A673 (cell line): ENCODE results near the gene UFC1. TPM values are rescaled to one million over a fixed set of nuclear protein-coding genes. Genes with fewer than 3 reads are reported as not detected.

Experiments used
- BruUV-seq: library from RNA; stranded (reverse); fragments of 400-500 nt; replicated peaks from 2 replicates; lab custom pipeline; 2021; lab: Mats Ljungman, UMichigan
- CTCF ChIA-PET: fragments of 300-600 bp; sonication (Branson Sonifier 250); formaldehyde crosslinking; loops from one replicate; lab custom pipeline; 2022; ENCODE audit warnings: antibody characterized with exemption; lab: Charles Lee
- POLR2A ChIA-PET: fragments of 300-600 bp; sonication (Branson Sonifier 250); formaldehyde crosslinking; loops from one replicate; lab custom pipeline; 2022; ENCODE audit warnings: antibody characterized with exemption; ENCODE audit not compliant: low non-redundant PET; lab: Charles Lee
- DNase-seq: peaks from one replicate; pipeline ENCODE4 v3.0.0-alpha.2; 2015; ENCODE audit warnings: low spot score
- H3K27ac ChIP-seq: fragments of 200-600 bp; sonication (generic); 2 replicates; pipeline ENCODE4 v1.5.1; 2016; ENCODE audit warnings: mixed run types, low read depth, mild to moderate bottlenecking, mixed read lengths, antibody characterized with exemption, low read length; ENCODE audit not compliant: poor library complexity, severe bottlenecking
- H3K27me3 ChIP-seq: fragments of 200-600 bp; sonication (generic); replicated peaks from 2 replicates; pipeline ENCODE4 v1.6.1; 2017; ENCODE audit warnings: mixed run types, low read depth, mild to moderate bottlenecking, mixed read lengths, antibody characterized with exemption, low read length; ENCODE audit not compliant: insufficient read depth, poor library complexity
- H3K36me3 ChIP-seq: fragments of 200-600 bp; sonication (generic); 2 replicates; pipeline ENCODE4 v1.6.1; 2016; ENCODE audit warnings: mixed run types, mild to moderate bottlenecking, mixed read lengths, antibody characterized with exemption, low read length; ENCODE audit not compliant: insufficient read depth, poor library complexity, severe bottlenecking
- H3K4me1 ChIP-seq: fragments of 200-600 bp; sonication (generic); 2 replicates; pipeline ENCODE4 v1.6.1; 2017; ENCODE audit warnings: mixed run types, mild to moderate bottlenecking, mixed read lengths, antibody characterized with exemption, low read length; ENCODE audit not compliant: insufficient read depth, poor library complexity, severe bottlenecking
- H3K4me3 ChIP-seq: fragments of 200-600 bp; sonication (generic); 2 replicates; pipeline ENCODE4 v1.5.1; 2016; ENCODE audit warnings: low read depth, mixed run types, mild to moderate bottlenecking, mixed read lengths, low read length; ENCODE audit not compliant: poor library complexity, severe bottlenecking
- H3K9me3 ChIP-seq: fragments of 200-600 bp; sonication (generic); 2 replicates; pipeline ENCODE4 v1.6.1; 2016; ENCODE audit warnings: mixed run types, low read depth, mild to moderate bottlenecking, mixed read lengths, antibody characterized with exemption, low read length; ENCODE audit not compliant: poor library complexity, severe bottlenecking
- CTCF ChIP-seq: fragments of 300-800, 200-600 bp; sonication (generic); conservative IDR thresholded peaks from 2 replicates; pipeline ENCODE4 v1.5.1; 2017; ENCODE audit warnings: low read depth, mild to moderate bottlenecking, antibody characterized with exemption, low read length, moderate library complexity, mixed read lengths
- EZH2 ChIP-seq: fragments of 200-600 bp; sonication (generic); IDR thresholded peaks from 2 replicates; pipeline ENCODE4 v1.6.1; 2017; ENCODE audit warnings: borderline replicate concordance, low read depth, mild to moderate bottlenecking, mixed read lengths, antibody characterized with exemption, low read length; ENCODE audit not compliant: poor library complexity, severe bottlenecking
- intact Hi-C: fragments of 100-400 bp; cut with micrococcal nuclease; formaldehyde crosslinking; loops from one replicate; pipeline ENCODE4 v1.10.0; 2022; ENCODE audit not compliant: unreplicated experiment
- total RNA-seq: library from RNA; stranded (reverse); gene quantifications from 2 replicates; pipeline ENCODE4 v1.2.3, GENCODE V29; 2021

UFC1 gene
- total RNA-seq, 1 experiment from 2014 or later, result 82.7 TPM

- TF ChIP-seq EZH2 (no peak), CTCF (no peak)
- H3K4me3 ChIP-seq, result no peak overlapping the region
- H3K27ac ChIP-seq, result no peak overlapping the region
- ChIA-PET POLR2A (interaction anchor here (0.7 kb wide), 1 partner anchor 77 kb away, joined by 5 read pairs; the partner anchor contains the start of gene ADAMTS4), CTCF (no interaction called here)
- DNase-seq, result no peak
- H3K36me3 ChIP-seq, result peaks cover 59% of the 10 kb centered on the region
- intact Hi-C loops, result no loop called here
- no peaks in the 10 kb centered on the region for H3K27me3 ChIP-seq
- no peaks in the 10 kb centered on the region for H3K9me3 ChIP-seq
- peaks cover 12% of the 10 kb centered on the region for H3K4me1 ChIP-seq
- no TSS peak for BruUV-seq
Observed at GRCh38 chr1:161121834-161122233, 31.9 kb upstream of the UFC1 start.

- H3K4me1 ChIP-seq, result peaks cover 9% of the 10 kb centered on the region
- BruUV-seq, result no TSS peak
- no peak for DNase-seq
- H3K36me3 ChIP-seq, result peaks cover 70% of the 10 kb centered on the region
- no peak overlapping the region for H3K27ac ChIP-seq
- H3K4me3 ChIP-seq, result no peak overlapping the region
- intact Hi-C loops, result no loop called here
- H3K9me3 ChIP-seq, result no peaks in the 10 kb centered on the region
- TF ChIP-seq EZH2, result no peak
- CTCF ChIA-PET, result interaction anchor here (0.6 kb wide), 1 partner anchor 155 kb away, joined by 6 read pairs; no protein-coding TSS in a partner anchor
- POLR2A ChIA-PET, result no interaction called here
- H3K27me3 ChIP-seq, result no peaks in the 10 kb centered on the region
Observed at GRCh38 chr1:161122967-161123366, 30.8 kb upstream of the UFC1 start.

GRCh38 chr1:161127649-161128048 lies 26.1 kb upstream of the UFC1 start:
- H3K9me3 ChIP-seq, result no peaks in the 10 kb centered on the region
- H3K36me3 ChIP-seq, result peaks cover 65% of the 10 kb centered on the region
- H3K27me3 ChIP-seq, result no peaks in the 10 kb centered on the region
- H3K27ac ChIP-seq, result no peak overlapping the region
- intact Hi-C loops, result no loop called here
- H3K4me1 ChIP-seq, result peaks cover 11% of the 10 kb centered on the region
- no peak for TF ChIP-seq EZH2
- no peak for TF ChIP-seq CTCF
- H3K4me3 ChIP-seq, result no peak overlapping the region
- ChIA-PET POLR2A (no interaction called here), CTCF (interaction anchor here (0.6 kb wide), 1 partner anchor 30 kb away, joined by 3 read pairs; the partner anchor contains the start of gene KLHDC9)
- DNase-seq, result no peak
- BruUV-seq, result no TSS peak
